NB4 (cell line): Measurements from ENCODE around the gene RC3H2.
A peak's percentile ranks its signal among the peaks of the same experiment; 100 is the strongest.

ENCODE experiments used
- DNase-seq: peaks from one replicate; pipeline ENCODE4 v3.0.0; 2010; ENCODE audit warnings: low read depth
- H3K4me3 ChIP-seq: one replicate; pipeline ENCODE4 v1.5.1; 2011; ENCODE audit warnings: mild to moderate bottlenecking, low read depth, low read length, moderate library complexity
- CTCF ChIP-seq: IDR thresholded peaks from one replicate; pipeline ENCODE4 v1.5.1; 2012; ENCODE audit warnings: low read depth, low read length
- MAX ChIP-seq: IDR thresholded peaks from 2 replicates; pipeline ENCODE4 v1.6.1; 2011; ENCODE audit warnings: low read depth, low read length
- MYC ChIP-seq: IDR thresholded peaks from 2 replicates; pipeline ENCODE4 v1.6.1; 2011; ENCODE audit warnings: low read depth, low read length
- POLR2A ChIP-seq: IDR thresholded peaks from 2 replicates; pipeline ENCODE4 v1.6.1; 2011; ENCODE audit warnings: mild to moderate bottlenecking; ENCODE audit not compliant: insufficient read length; ENCODE audit errors: extremely low read depth

Gene RC3H2

GRCh38 chr9:122822938-122823337 is 82.2 kb downstream of the RC3H2 start:
- DNase-seq: no peak
- no peak for TF ChIP-seq MAX
- TF ChIP-seq CTCF: no peak
- TF ChIP-seq MYC: no peak
- TF ChIP-seq POLR2A: no peak
- no peak overlapping the region for H3K4me3 ChIP-seq

GRCh38 chr9:122822056-122822455 is 83.1 kb downstream of the RC3H2 start:
- no peak overlapping the region for H3K4me3 ChIP-seq
- no peak for DNase-seq
- TF ChIP-seq MYC: no peak
- no peak for TF ChIP-seq POLR2A
- no peak for TF ChIP-seq CTCF
- no peak for TF ChIP-seq MAX

- H3K4me3 ChIP-seq: no peak overlapping the region
- peak; percentile 68 for DNase-seq
- TF ChIP-seq CTCF (no peak), POLR2A (no peak), MAX (peak; percentile 30; the same call in 1 of the 2 replicates), MYC (0 out of 2 replicates have a peak, but pooled peaks have one; percentile 12)
Observed at GRCh38 chr9:122821278-122821943, 83.7 kb downstream of the RC3H2 start.

- H3K4me3 ChIP-seq: no peak overlapping the region
- TF ChIP-seq POLR2A: no peak
- TF ChIP-seq CTCF: no peak
- no peak for TF ChIP-seq MAX
- no peak for TF ChIP-seq MYC
- no peak for DNase-seq
Observed at GRCh38 chr9:122820490-122820845, 84.7 kb downstream of the RC3H2 start.

GRCh38 chr9:122819791-122820489 is 85.2 kb downstream of the RC3H2 start:
- no peak for DNase-seq
- H3K4me3 ChIP-seq: no peak overlapping the region
- TF ChIP-seq POLR2A: no peak
- no peak for TF ChIP-seq CTCF
- no peak for TF ChIP-seq MAX
- no peak for TF ChIP-seq MYC
